HG02623 (cell line): Measurements from ENCODE around the gene NELFA.
"Not testable (repeated sequence)": the region's sequence is repeated elsewhere in the genome, so short reads cannot be mapped to it uniquely, and the experiment has no call there.

Source experiments
- ATAC-seq: cut with Tn5 transposase; IDR thresholded peaks from one replicate; pipeline ENCODE4 v1.9.1; 2021; ENCODE audit warnings: moderate library complexity; ENCODE audit not compliant: unreplicated experiment

NELFA gene

DNA sequence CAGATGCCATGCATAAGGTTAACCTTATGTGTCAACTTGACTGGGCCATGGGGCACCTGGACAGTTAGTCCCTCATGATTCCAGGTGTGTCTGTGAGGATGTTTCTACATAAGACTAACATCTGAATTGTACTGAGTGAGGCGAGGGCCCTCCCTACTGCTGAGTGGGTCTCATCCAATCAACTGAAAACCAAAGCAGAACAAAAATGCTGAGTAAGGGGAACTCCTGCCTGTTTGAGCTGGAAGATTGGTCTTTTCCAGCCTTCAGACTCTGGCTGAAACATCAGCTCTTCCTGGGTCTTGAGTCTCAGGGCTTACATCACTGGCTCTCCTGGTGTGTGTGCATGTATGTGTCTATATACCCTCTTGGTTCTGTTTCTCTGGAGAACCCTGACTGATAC lies 13.8 kb downstream of the NELFA start:
- ATAC-seq = no peak

- not testable (repeated sequence) for ATAC-seq
These were observed 14.9 kb downstream of the NELFA start for GRCh38 chr4:1993718-1994516.

DNA sequence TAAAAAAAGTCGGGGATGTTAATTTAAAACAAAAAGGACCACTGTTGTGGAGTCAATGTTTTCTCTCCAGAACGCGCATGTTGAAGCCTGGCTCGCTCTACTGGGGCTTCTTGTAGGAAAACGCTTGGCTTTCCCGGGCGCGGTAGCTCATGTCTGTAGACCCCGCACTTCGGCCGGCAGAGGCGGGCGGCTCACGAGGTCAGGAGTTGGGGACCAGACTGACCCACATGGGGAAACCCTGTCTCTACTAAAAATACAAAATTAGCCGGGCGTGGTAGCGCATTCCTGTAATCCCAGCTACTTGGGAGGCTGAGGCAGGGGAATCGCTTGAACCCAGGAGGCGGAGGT lies 15.6 kb downstream of the NELFA start:
- ATAC-seq = no peak

DNA sequence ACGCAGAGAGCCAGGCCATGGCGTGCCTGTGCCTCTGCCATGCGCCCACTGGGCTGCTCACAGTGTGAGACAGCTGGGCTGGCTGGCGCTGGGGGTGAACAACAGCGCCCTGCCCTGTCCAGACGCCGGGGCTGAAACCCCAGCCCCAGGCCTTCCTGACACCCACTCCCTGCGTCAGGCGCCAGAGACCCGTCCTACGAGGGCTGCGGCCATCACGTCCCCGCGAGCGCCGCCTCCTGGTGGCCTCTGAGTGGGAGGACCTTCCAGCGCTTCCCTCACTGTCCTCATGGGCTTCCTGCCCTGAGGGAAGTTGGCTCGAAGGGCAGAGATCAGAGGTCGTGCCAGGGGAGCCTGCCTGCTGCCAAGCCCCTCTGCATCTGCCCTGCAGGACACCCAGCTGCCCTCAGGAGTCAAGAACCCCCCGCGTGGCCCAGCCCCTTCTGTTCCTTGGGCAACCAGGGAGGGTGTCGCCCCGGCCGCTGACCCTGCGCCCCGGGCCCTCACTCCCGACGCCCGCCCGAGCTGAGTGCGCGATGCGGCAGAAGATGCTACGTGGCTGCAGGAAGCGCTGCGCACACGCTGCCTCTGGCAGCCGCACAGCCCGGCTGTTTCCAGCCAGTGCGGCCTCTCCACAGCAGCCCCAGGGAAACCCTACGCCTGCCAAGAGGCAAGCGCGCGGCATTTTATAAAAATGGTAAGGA lies 16.2 kb downstream of the NELFA start:
- ATAC-seq = no peak

DNA sequence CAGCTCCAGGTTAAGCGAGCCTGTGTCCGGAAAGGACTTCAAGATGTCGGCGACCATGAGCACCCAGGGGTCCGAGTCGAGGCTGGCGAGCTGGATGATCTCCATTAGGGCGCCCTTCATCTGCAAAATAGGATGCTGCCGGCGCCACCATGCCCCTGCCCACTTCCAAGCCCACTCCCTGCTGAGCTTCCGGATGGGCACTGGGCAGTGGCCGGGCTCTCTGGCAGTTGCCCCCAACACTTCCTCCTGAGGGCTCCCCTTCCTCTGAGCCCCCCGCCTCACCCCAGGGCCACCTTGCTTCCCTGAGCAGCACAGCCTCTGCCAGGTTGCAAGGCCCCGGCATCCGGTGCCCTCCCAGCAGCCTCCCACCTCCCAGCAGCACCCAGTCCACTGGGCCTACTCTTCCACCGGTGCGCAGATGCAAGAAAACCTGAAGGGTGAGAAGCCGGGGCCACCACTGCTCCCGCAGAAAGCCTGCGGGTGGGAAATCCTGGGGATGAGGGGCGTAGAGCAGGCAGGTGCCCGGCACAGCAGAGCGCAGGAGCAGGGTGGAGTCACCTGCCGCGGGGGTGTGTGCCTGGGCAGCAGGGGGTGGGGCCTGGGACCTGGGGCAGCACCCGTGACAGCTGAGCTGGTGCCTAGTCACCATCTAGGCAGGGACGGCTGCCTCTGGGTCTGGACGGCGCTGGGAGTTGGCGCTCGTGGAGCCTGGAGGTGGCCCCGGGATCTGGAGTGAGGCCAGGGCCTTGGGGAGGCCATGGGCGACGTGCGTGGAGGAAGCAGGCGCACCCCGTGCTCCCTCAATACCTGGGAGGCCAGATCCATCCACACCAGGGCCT lies 17.0 kb downstream of the NELFA start:
- ATAC-seq = no peak

DNA sequence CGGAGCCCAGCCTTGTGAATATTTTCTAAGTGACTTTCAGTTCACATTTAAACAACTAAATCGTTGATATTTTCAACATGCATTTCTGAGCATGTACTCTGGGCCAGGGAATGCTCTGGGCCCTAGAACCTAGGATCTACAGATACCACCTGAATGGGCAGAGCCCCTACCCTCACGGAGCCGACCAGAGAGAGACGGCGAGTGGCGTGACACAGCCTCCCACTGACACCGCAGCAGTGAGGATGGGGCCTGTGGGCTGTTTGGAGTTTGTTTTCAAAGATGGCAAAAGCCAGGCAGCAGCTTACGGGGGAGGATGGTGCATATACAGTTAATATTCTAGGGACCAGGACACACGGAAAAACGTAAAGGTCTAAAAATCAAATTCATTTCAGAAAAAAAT lies 17.7 kb downstream of the NELFA start:
- no peak for ATAC-seq

DNA sequence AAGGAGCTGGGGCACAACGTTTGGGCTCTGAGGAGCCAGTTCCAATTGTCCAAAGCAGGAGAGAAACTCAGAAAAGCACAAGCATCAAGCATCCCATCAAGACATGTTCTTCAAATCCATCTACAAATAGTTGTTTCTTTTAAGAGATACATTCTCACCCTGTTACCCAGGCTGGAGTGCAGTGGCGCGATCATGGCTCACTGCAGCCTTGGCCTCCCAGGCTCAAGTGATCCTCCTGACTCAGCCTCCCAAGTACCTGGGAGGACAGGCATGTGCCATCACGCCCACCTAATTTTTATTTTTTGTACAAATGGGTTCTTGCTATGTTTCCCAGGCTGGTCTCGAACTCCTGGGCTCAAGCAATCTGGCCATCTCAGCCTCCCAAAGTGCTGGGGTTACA lies 18.1 kb downstream of the NELFA start:
- no peak for ATAC-seq

- ATAC-seq = no peak
These were observed 18.5 kb downstream of the NELFA start for GRCh38 chr4:1990348-1990645.

DNA sequence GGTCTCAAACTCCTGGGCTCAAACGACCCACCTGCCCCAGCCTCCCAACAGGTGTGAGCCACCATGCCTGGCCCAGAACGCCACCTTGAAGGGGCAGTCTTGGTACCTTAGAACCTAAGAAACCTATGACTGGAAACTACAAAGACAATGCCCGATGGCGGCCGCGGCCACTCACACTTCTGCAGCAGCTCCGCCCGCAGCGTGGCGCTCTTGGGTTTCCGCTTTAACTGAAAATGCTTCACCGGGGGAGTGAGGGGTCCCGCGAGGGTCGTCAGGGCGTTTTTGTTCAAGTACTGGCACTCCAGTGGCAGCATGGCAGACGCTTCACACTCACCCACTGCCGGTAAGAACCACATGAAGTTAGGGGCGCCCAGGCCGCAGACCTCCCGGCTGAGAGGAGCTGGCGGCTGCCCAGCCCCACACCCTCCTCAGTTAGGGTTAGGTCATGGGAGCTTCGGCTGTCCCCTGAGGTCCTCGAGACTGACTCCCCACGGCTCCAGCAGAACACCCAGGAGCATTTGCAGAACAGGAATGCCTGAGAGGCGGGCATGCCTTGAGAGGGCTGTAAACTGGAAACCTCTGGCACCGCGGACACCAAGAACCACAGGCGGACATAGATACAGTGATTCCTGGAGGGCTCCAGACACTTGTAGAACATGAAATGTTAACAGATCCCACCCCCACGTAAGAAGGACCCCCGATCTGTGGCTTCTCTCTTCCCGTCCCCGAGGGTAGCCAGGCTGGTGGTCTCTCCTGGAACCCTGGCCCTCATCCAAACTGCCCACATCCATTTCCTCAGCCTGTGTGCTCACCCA lies 19.0 kb downstream of the NELFA start:
- ATAC-seq = no peak

DNA sequence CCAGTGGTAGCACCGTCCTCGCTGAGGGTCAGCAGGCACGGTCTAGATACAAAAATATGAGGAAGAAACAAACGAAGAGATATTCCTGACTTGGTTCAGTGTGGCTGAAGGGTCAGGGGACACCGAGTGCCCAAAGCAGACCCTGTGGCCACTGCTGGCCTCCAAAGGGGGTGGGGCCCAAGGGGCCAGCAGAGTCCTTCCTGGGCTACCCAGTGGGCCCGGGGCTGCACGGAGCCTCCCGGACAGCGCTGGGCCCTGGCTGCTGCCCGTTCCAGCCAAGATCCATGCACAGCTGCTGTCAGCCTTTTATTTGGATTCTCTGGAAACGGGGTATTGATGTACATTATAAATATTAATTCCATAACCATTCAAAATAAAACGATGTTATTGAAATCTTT lies 20.4 kb downstream of the NELFA start:
- no peak for ATAC-seq

- no peak for ATAC-seq
These were observed 20.9 kb downstream of the NELFA start for GRCh38 chr4:1987721-1988326.

DNA sequence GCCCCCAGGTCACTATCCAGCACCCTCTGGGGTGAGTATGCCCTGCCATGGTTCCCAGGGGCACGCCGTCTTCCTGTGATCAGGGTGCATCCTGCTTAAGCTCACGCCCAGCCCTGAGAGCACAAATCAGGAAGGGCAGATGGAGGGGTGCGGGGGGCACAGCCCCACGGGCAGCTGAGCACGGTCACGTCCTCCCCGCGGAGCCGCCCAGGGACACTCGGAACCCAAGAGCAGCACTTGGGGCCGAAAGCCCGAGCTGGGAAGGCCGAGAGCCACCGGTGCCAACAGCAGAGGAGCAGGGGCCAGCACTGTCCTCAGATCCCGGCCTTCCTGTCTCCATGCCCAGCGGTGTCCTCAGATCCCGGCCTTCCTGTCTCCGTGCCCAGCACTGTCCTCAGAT lies 21.5 kb downstream of the NELFA start:
- no peak for ATAC-seq

DNA sequence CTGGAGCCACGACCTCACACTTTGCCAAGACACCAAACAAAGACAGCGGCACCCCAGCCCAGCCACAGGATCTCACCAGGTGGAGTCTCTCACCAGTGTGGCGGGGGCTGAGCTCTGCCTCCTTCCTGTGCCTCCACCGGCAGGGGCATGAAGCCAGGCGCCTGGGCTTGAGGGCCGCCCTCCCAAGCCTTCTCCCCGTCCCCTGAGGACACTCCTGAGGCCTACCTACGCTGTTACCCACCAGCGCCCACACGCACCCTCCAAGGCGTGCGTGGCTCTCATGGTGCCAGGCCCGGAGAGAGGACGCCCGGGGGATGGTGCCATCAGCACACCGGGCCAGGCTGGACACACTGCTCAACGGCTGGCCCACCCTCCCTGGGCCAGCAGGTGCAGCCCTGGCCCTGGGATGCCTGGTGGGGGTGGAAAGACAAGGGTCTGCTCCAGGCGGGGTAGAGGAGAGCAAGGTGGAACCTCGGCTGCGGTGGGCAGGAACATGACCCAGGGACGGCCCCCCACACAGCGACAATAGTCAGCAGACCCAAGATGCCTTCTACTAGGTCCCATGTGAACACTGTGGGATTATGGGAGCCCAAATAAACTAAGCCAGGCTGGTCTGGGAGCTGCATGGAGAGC lies 22.1 kb downstream of the NELFA start:
- ATAC-seq = no peak

DNA sequence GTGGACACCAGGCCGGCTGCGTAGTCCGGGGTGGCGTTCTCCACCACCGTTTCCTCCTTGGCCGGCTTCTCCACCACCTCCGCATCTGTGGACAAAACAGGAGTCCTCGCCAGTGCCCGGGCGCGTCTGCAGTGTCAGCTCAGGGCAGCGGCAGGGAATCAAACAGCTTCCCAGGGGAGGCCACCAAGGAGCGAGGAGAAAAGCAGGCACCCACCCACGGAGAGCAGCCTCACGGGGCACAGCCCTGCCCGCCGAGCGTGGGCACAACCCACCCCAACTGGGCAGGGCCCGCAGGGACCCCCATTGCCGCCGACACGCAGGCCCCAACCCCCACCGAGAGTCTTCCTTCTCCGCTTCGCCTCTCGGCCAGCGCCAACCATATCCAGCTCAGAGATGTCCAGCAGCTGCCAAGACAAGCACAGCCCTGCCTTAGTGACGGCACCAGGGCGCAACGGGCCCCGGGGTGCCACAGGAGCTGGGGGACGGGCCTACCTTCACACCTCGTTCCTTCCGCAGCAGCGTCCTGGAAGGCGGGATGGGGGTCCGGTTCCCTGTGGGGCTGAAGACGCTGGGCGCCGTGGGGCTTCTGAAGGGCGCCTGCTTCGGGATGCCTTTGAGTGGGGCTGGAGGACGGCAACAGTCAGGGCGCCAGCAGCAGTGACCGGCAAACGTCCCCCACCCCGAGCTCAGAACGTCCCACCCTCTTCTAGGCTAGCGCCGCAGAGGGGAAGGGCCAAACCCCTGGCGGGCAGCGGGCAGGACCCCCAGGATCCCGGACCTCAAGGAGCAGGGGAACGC lies 22.8 kb downstream of the NELFA start:
- ATAC-seq = no peak

DNA sequence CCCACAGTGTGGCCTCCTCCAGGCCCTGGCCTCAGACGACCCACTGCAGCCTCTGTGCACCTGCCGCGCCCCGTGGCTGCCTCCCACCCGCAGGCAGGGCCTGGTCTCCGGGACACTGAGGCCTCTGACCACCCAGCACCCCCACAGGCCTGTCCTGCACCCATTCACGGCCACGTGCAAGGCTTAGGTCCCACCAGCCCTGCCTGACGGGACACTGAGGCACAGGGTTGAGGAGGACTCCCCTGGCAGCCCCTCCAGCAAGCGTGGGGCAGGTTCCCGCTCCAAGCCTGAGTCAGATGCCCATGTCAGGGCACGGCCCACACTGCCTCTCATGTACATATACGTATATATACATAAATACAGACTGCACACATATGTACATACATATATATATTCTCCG lies 23.5 kb downstream of the NELFA start:
- ATAC-seq = no peak

- no peak for ATAC-seq
These were observed 24.2 kb downstream of the NELFA start for GRCh38 chr4:1984406-1985191.

GRCh38 chr4:1983846-1984405 lies 24.8 kb downstream of the NELFA start:
- ATAC-seq = no peak
